Fibroblast of gingiva (primary cell): ENCODE measurements around the gene AP3B1.
"Not testable (repeated sequence)": the region's sequence is repeated elsewhere in the genome, so short reads cannot be mapped to it uniquely, and the experiment has no call there.

Experiments
- DNase-seq: peaks from one replicate; pipeline ENCODE4 v3.0.0-alpha.2; 2011; ENCODE audit warnings: low read depth

Gene AP3B1

GRCh38 chr5:78157001-78157400 lies 137.5 kb downstream of the AP3B1 start:
- no peak for DNase-seq

- DNase-seq: no peak
These were observed 142.8 kb downstream of the AP3B1 start for GRCh38 chr5:78151594-78152271.

GRCh38 chr5:78137290-78137689 lies 157.2 kb downstream of the AP3B1 start:
- DNase-seq: no peak

GRCh38 chr5:78133423-78133822 lies 161.1 kb downstream of the AP3B1 start:
- DNase-seq: no peak

GRCh38 chr5:78132507-78132906 lies 162.0 kb downstream of the AP3B1 start:
- DNase-seq: no peak

GRCh38 chr5:78129597-78129996 lies 164.9 kb downstream of the AP3B1 start:
- DNase-seq: no peak

GRCh38 chr5:78127875-78128274 lies 166.6 kb downstream of the AP3B1 start:
- no peak for DNase-seq

- DNase-seq: no peak
These were observed 168.0 kb downstream of the AP3B1 start for GRCh38 chr5:78126536-78126935.

GRCh38 chr5:78116167-78116566 lies 178.3 kb downstream of the AP3B1 start:
- no peak for DNase-seq

GRCh38 chr5:78113689-78114264 lies 180.7 kb downstream of the AP3B1 start:
- no peak for DNase-seq

GRCh38 chr5:78112931-78113330 lies 181.6 kb downstream of the AP3B1 start:
- DNase-seq: no peak

GRCh38 chr5:78109891-78110324 lies 184.6 kb downstream of the AP3B1 start:
- no peak for DNase-seq

GRCh38 chr5:78108564-78108963 lies 185.9 kb downstream of the AP3B1 start:
- DNase-seq: no peak

- no peak for DNase-seq
These were observed 191.1 kb downstream of the AP3B1 start for GRCh38 chr5:78103232-78103918.

- no peak for DNase-seq
These were observed 192.0 kb downstream of the AP3B1 start for GRCh38 chr5:78102500-78102899.

- DNase-seq: no peak
These were observed 199.4 kb downstream of the AP3B1 start for GRCh38 chr5:78095125-78095524.

- DNase-seq: no peak
These were observed 204.5 kb downstream of the AP3B1 start for GRCh38 chr5:78090002-78090401.

GRCh38 chr5:78078858-78079257 lies 215.6 kb downstream of the AP3B1 start:
- DNase-seq: no peak

- no peak for DNase-seq
These were observed 217.0 kb downstream of the AP3B1 start for GRCh38 chr5:78077369-78078068.

- DNase-seq: no peak
These were observed 218.1 kb downstream of the AP3B1 start for GRCh38 chr5:78076351-78076750.

GRCh38 chr5:78075301-78075700 lies 219.2 kb downstream of the AP3B1 start:
- DNase-seq: no peak

- not testable (repeated sequence) for DNase-seq
These were observed 223.8 kb downstream of the AP3B1 start for GRCh38 chr5:78070691-78071090.

- not testable (repeated sequence) for DNase-seq
These were observed 226.9 kb downstream of the AP3B1 start for GRCh38 chr5:78067581-78067980.
